Suprapubic skin (tissue), 3 donors: ENCODE measurements around the gene GPN2.

ENCODE experiments used
- CTCF ChIP-seq, 2 donors: fragments of 200-600 bp in 1 of 2; fragments of 450-650 bp in 1 of 2; sonication (generic) in 1 of 2; IDR thresholded peaks; one replicate each; pipeline ENCODE4 v1.5.1; 2016 to 2019; ENCODE audit warnings: antibody characterized with exemption in 2 of 2, mild to moderate bottlenecking in 1 of 2, moderate library complexity in 1 of 2
- EP300 ChIP-seq: sonication (generic); formaldehyde crosslinking; IDR thresholded peaks from one replicate; pipeline ENCODE4 v1.6.1; 2017; ENCODE audit warnings: antibody characterized with exemption
- POLR2A ChIP-seq, 2 donors: fragments of 450-650 bp; IDR thresholded peaks; one replicate each; pipeline ENCODE4 v1.6.1; 2017; ENCODE audit warnings: antibody characterized with exemption in 2 of 2, mild to moderate bottlenecking in 2 of 2, moderate library complexity in 2 of 2

DNA sequence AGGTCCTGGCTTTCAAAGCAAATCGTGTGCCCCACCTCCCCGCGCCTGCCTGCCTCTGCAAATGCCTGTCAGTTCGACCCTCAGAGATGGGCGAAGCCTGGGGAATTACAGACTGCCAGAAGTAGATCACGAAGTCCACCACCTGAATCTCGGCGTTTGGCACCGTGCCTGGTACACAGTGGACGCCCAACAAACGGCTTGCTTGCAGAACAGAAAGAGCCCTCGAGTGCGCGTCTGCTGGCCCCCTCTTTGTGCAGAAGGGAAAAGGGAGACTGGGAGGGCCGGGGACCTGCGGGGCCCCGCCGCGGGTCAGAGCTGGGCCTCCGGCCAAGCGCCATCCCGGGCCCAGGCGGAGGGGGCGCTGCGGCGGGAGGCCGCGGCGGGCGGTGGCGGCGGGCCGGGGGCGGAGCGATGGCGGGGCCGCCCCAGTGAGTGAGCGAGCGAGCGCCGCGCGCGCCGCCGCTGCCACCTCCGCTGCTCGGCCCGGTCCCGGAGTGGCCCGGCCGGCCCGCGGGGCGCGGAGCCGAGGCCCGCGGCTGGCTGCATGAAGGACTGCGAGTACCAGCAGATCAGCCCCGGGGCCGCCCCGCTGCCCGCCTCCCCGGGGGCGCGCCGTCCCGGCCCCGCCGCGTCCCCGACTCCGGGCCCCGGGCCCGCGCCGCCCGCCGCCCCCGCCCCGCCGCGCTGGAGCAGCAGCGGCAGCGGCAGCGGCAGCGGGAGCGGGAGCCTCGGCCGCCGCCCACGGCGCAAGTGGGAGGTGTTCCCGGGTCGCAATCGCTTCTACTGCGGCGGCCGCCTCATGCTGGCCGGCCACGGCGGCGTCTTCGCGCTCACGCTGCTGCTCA is 63.6 kb downstream of the GPN2 start, which contains the start of gene ZDHHC18:
- TF ChIP-seq CTCF (IDR thresholded peaks at IDR 0.05) (peak; percentile 62 to 67), EP300 (no peak), POLR2A (IDR thresholded peaks at IDR 0.05) (peak in 1 of 2 donors; percentile 19)
